Astrocyte (in vitro differentiated cells and primary cell): ENCODE data around the gene EVC. TPM values are rescaled to one million over a fixed set of nuclear protein-coding genes. Genes with fewer than 3 reads are reported as not detected.

ENCODE experiments used
- DNase-seq: peaks from one replicate; pipeline ENCODE4 v3.0.0-alpha.2; 2010; ENCODE audit warnings: low read depth
- FAIRE-seq: peaks from 2 replicates; lab custom pipeline; 2011; peaks lifted over from hg19 to GRCh38; lab: Jason Lieb, UNC
- H2AFZ ChIP-seq: 2 replicates; pipeline ENCODE4 v1.6.0; 2012; ENCODE audit warnings: low read depth, low read length, inconsistent platforms
- H3K27ac ChIP-seq: 2 replicates; pipeline ENCODE4 v1.5.1; 2011; ENCODE audit warnings: low read depth, low read length, inconsistent platforms
- H3K27me3 ChIP-seq: 2 replicates; pipeline ENCODE4 v1.6.0; 2011; ENCODE audit warnings: low read length, inconsistent platforms; ENCODE audit not compliant: insufficient read depth
- H3K36me3 ChIP-seq: 2 replicates; pipeline ENCODE4 v1.5.1; 2011; ENCODE audit warnings: low read length, inconsistent platforms; ENCODE audit not compliant: insufficient read depth
- H3K4me1 ChIP-seq: 2 replicates; pipeline ENCODE4 v1.5.1; 2011; ENCODE audit warnings: low read length, inconsistent platforms; ENCODE audit not compliant: insufficient read depth
- H3K4me2 ChIP-seq: 2 replicates; pipeline ENCODE4 v1.6.0; 2012; ENCODE audit warnings: low read length, inconsistent platforms
- H3K4me3 ChIP-seq: 2 replicates; pipeline ENCODE4 v1.5.1; 2011; ENCODE audit warnings: low read depth, mild to moderate bottlenecking, low read length, inconsistent platforms; ENCODE audit not compliant: insufficient read depth
- H3K79me2 ChIP-seq: 2 replicates; pipeline ENCODE4 v1.6.0; 2012; ENCODE audit warnings: mild to moderate bottlenecking, low read length, inconsistent platforms; ENCODE audit not compliant: insufficient read depth
- H3K9ac ChIP-seq: 2 replicates; pipeline ENCODE4 v1.6.0; 2012; ENCODE audit warnings: mild to moderate bottlenecking, low read length, inconsistent platforms
- H3K9me3 ChIP-seq: 2 replicates; pipeline ENCODE4 v1.5.1; 2012; ENCODE audit warnings: low read depth, mild to moderate bottlenecking, low read length, inconsistent platforms; ENCODE audit not compliant: insufficient read depth
- H4K20me1 ChIP-seq: 2 replicates; pipeline ENCODE4 v1.6.0; 2012; ENCODE audit warnings: low read length, inconsistent platforms; ENCODE audit not compliant: insufficient read depth
- H3K27ac Mint-ChIP-seq: one replicate; pipeline ENCODE4 v1.8.0; 2021; ENCODE audit warnings: mild to moderate bottlenecking, mixed read lengths; ENCODE audit not compliant: unreplicated experiment
- H3K27me3 Mint-ChIP-seq: one replicate; pipeline ENCODE4 v1.8.0; 2021; ENCODE audit warnings: low read depth, mixed read lengths; ENCODE audit not compliant: unreplicated experiment
- H3K36me3 Mint-ChIP-seq: one replicate; pipeline ENCODE4 v1.8.0; 2021; ENCODE audit warnings: low read depth, mixed read lengths; ENCODE audit not compliant: unreplicated experiment
- H3K4me1 Mint-ChIP-seq: one replicate; pipeline ENCODE4 v1.8.0; 2021; ENCODE audit warnings: low read depth, mixed read lengths; ENCODE audit not compliant: unreplicated experiment
- H3K4me3 Mint-ChIP-seq: one replicate; pipeline ENCODE4 v1.8.0; 2021; ENCODE audit warnings: mild to moderate bottlenecking, moderate library complexity, mixed read lengths; ENCODE audit not compliant: unreplicated experiment
- H3K9me3 Mint-ChIP-seq: one replicate; pipeline ENCODE4 v1.8.0; 2021; ENCODE audit warnings: mild to moderate bottlenecking, mixed read lengths; ENCODE audit not compliant: unreplicated experiment
- EZH2 ChIP-seq: IDR thresholded peaks from 2 replicates; pipeline ENCODE4 v1.6.1; 2012; ENCODE audit warnings: mild to moderate bottlenecking, low read length, inconsistent platforms; ENCODE audit not compliant: insufficient read depth
- total RNA-seq: library from RNA; stranded (reverse); gene quantifications from 2 replicates; pipeline ENCODE4 v1.2.1, GENCODE V29; 2021
- TF ChIP-seq, protein P1 (sequence below): IDR thresholded peaks from 2 replicates; pipeline ENCODE4 v1.5.1; 2011; ENCODE audit warnings: low read depth, mild to moderate bottlenecking, inconsistent platforms, low read length, moderate library complexity; ENCODE audit not compliant: insufficient read depth

Gene EVC
- total RNA-seq, 1 donor from 2014 or later, result 23.9 TPM

DNA sequence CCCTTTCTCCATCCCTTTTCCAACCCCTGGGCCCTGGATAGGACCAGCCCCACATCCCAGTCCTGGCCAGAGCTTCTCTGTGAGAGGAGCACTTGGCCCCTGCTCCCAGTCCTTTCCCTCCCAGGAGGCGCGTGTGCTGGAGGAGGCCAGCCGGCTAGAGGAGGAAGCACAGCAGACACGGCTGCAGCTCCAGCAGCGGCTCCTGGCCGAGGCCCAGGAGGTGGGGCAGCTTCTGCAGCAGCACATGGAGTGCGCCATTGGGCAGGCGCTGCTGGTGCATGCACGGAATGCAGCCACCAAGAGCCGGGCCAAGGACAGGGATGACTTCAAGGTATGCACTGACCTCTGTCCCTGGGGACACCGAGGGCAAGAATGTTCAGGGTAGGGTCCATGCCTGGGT lies 87.5 kb downstream of the EVC start:
- FAIRE-seq, result no peak
- no peaks in the 10 kb centered on the region for H3K27me3 Mint-ChIP-seq
- no peak for DNase-seq
- no peaks in the 10 kb centered on the region for H3K9me3 Mint-ChIP-seq
- H3K4me1 ChIP-seq, result no peaks in the 10 kb centered on the region
- H3K27ac Mint-ChIP-seq, result no peak overlapping the region
- H3K27ac ChIP-seq, result no peak overlapping the region
- H3K4me3 ChIP-seq, result no peak overlapping the region
- H3K4me2 ChIP-seq, result no peak overlapping the region
- peaks cover 38% of the 10 kb centered on the region for H3K36me3 ChIP-seq
- H3K9ac ChIP-seq, result no peak overlapping the region
- no peaks in the 10 kb centered on the region for H3K4me1 Mint-ChIP-seq
- TF ChIP-seq, protein P1, sequence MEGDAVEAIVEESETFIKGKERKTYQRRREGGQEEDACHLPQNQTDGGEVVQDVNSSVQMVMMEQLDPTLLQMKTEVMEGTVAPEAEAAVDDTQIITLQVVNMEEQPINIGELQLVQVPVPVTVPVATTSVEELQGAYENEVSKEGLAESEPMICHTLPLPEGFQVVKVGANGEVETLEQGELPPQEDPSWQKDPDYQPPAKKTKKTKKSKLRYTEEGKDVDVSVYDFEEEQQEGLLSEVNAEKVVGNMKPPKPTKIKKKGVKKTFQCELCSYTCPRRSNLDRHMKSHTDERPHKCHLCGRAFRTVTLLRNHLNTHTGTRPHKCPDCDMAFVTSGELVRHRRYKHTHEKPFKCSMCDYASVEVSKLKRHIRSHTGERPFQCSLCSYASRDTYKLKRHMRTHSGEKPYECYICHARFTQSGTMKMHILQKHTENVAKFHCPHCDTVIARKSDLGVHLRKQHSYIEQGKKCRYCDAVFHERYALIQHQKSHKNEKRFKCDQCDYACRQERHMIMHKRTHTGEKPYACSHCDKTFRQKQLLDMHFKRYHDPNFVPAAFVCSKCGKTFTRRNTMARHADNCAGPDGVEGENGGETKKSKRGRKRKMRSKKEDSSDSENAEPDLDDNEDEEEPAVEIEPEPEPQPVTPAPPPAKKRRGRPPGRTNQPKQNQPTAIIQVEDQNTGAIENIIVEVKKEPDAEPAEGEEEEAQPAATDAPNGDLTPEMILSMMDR, result no peak
- TF ChIP-seq EZH2, result no peak
- peaks cover 11% of the 10 kb centered on the region for H3K36me3 Mint-ChIP-seq
- no peaks in the 10 kb centered on the region for H3K9me3 ChIP-seq
- no peaks in the 10 kb centered on the region for H3K79me2 ChIP-seq
- peaks cover 7% of the 10 kb centered on the region for H4K20me1 ChIP-seq
- H3K4me3 Mint-ChIP-seq, result no peak overlapping the region
- no peaks in the 10 kb centered on the region for H3K27me3 ChIP-seq
- H2AFZ ChIP-seq, result no peak overlapping the region

DNA sequence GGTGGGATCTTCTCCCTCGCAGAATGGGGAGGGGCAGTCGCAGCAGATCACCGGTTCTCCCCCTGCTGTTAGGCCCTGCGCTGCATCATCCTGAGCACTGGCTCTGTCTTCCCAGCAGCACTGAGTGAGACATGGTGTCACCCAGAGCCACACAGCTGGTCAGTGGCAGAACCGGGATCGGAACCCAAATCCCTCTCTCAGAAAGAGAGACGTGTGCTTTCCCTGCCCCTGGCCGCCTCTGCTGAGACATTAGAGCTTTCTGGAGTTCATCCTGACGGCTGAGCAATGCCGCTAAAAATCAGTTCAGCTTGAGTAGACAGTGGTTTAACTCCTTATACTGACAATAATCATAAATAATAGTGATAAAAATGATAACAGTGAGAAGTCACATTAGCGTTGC lies 87.9 kb downstream of the EVC start:
- peaks cover 11% of the 10 kb centered on the region for H3K36me3 Mint-ChIP-seq
- no peak overlapping the region for H3K9ac ChIP-seq
- FAIRE-seq (no peak), DNase-seq (no peak)
- H4K20me1 ChIP-seq, result peaks cover 4% of the 10 kb centered on the region
- no peak overlapping the region for H3K4me3 Mint-ChIP-seq
- no peaks in the 10 kb centered on the region for H3K4me1 ChIP-seq
- H3K4me1 Mint-ChIP-seq, result no peaks in the 10 kb centered on the region
- no peak for TF ChIP-seq EZH2
- TF ChIP-seq, protein P1, result no peak
- H3K27ac ChIP-seq, result no peak overlapping the region
- H3K27me3 ChIP-seq, result no peaks in the 10 kb centered on the region
- H3K79me2 ChIP-seq, result no peaks in the 10 kb centered on the region
- no peak overlapping the region for H2AFZ ChIP-seq
- no peaks in the 10 kb centered on the region for H3K27me3 Mint-ChIP-seq
- no peak overlapping the region for H3K4me3 ChIP-seq
- no peaks in the 10 kb centered on the region for H3K9me3 ChIP-seq
- no peak overlapping the region for H3K27ac Mint-ChIP-seq
- H3K4me2 ChIP-seq, result no peak overlapping the region
- H3K36me3 ChIP-seq, result peaks cover 38% of the 10 kb centered on the region
- no peaks in the 10 kb centered on the region for H3K9me3 Mint-ChIP-seq

DNA sequence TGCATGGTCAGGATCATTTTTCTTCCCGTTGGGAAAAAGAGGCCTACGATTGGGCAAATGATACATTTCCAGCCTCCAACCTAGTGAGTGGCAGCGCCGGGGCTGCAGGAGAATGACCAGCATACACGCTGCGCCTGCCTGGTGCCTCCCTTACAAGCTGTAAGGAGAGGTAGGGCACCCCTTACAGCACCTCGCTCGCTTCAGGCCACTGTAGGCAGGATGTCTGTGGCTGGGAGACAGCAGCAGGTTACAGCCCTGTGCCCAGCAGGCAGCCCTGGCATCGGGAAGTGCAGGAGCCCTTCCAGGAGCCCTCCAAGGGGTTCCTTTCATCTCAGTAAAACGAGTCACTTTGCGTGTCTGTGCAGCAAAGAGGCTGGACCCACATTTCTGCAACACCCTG lies 88.4 kb downstream of the EVC start:
- Histone ChIP-seq H3K9ac (no peak overlapping the region), H2AFZ (no peak overlapping the region), H3K4me2 (no peak overlapping the region), H4K20me1 (peaks cover 4% of the 10 kb centered on the region), H3K27ac (no peak overlapping the region), H3K9me3 (no peaks in the 10 kb centered on the region), H3K4me3 (no peak overlapping the region), H3K36me3 (peaks cover 38% of the 10 kb centered on the region), H3K79me2 (no peaks in the 10 kb centered on the region), H3K4me1 (no peaks in the 10 kb centered on the region), H3K27me3 (no peaks in the 10 kb centered on the region)
- no peak for FAIRE-seq
- Mint-ChIP-seq H3K27ac (no peak overlapping the region), H3K4me1 (no peaks in the 10 kb centered on the region), H3K27me3 (no peaks in the 10 kb centered on the region), H3K9me3 (no peaks in the 10 kb centered on the region), H3K4me3 (no peak overlapping the region), H3K36me3 (peaks cover 11% of the 10 kb centered on the region)
- no peak for TF ChIP-seq EZH2
- no peak for DNase-seq
